ENCODE results near the gene DGKI.

The DGKI gene

DNA sequence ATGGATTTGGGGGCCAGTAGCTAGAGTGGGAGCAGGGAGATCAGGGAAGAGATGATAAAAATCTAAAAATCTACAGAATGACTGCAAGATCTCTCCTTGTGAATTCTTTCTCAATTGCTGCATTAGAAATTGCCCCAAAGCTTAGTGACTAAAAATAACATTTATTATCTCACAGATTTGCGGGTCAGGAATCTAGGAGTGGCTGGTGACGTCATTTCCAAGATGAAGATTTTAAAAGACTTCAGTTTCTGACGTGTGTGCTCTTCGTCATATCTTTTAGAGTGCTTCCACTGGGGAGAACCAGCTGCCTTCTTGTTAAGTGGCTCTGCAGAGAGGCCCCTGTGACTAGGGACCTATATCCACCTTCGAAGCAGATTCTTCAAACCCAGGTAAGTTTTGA is 112.6 kb downstream of the DGKI start:
- Histone ChIP-seq H3F3A (ENCODE audit: insufficient read depth, low read length) (no peaks in the 10 kb centered on the region), H3K27ac (ENCODE audit: low read depth, low read length, poor library complexity, severe bottlenecking) (no peak overlapping the region)

DNA sequence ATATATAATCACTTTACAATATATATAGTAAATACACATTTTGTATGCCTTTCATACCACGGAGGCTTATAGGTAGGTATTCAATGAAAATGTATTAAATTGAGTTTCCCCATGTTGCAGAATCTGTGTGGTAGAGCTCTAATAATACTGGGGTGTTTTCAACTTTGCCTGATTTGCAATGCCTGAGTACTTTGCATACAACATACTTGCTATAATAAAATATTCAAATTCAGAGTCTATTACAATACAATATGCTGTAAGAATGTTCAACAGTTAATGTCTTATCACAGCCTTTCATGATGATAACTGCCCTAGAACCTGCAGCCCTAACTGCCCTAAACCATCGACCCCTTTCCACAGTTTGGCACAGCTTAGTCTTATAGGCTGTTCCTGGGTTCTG is 114.6 kb downstream of the DGKI start:
- TF ChIP-seq, protein P1, sequence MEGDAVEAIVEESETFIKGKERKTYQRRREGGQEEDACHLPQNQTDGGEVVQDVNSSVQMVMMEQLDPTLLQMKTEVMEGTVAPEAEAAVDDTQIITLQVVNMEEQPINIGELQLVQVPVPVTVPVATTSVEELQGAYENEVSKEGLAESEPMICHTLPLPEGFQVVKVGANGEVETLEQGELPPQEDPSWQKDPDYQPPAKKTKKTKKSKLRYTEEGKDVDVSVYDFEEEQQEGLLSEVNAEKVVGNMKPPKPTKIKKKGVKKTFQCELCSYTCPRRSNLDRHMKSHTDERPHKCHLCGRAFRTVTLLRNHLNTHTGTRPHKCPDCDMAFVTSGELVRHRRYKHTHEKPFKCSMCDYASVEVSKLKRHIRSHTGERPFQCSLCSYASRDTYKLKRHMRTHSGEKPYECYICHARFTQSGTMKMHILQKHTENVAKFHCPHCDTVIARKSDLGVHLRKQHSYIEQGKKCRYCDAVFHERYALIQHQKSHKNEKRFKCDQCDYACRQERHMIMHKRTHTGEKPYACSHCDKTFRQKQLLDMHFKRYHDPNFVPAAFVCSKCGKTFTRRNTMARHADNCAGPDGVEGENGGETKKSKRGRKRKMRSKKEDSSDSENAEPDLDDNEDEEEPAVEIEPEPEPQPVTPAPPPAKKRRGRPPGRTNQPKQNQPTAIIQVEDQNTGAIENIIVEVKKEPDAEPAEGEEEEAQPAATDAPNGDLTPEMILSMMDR (IDR thresholded peaks at IDR 0.05; ENCODE audit: low read length), result no peak
- TF ChIP-seq EZH2 (IDR thresholded peaks at IDR 0.05; ENCODE audit: borderline replicate concordance, low read length), result no peak
- Histone ChIP-seq H3K36me3 (ENCODE audit: insufficient read depth, low read length) (no peaks in the 10 kb centered on the region), H3K9ac (ENCODE audit: low read length) (no peak overlapping the region), H3K27me3 (ENCODE audit: insufficient read depth, low read length) (no peaks in the 10 kb centered on the region), H3K79me2 (ENCODE audit: insufficient read depth, low read length) (no peaks in the 10 kb centered on the region), H4K20me1 (ENCODE audit: insufficient read depth, low read length) (no peaks in the 10 kb centered on the region), H2AFZ (ENCODE audit: low read length) (no peak overlapping the region), H3F3A (ENCODE audit: insufficient read depth, low read length) (no peaks in the 10 kb centered on the region), H3K4me1 (ENCODE audit: insufficient read depth, low read length, severe bottlenecking) (no peaks in the 10 kb centered on the region), H3K9me3 (ENCODE audit: low read length) (no peaks in the 10 kb centered on the region), H3K4me3 (ENCODE audit: low read depth, low read length, poor library complexity, severe bottlenecking) (no peak overlapping the region), H3K27ac (ENCODE audit: low read depth, low read length, poor library complexity, severe bottlenecking) (no peak overlapping the region), H3K4me2 (ENCODE audit: low read length) (no peak overlapping the region), H3K9me2 (ENCODE audit: low read depth, low read length) (no peaks in the 10 kb centered on the region)

More for the DNA sequence above, 112.6 kb downstream of the DGKI start:
- TF ChIP-seq EZH2 (IDR thresholded peaks at IDR 0.05; ENCODE audit: borderline replicate concordance, low read length), result no peak
- TF ChIP-seq, protein P1 (IDR thresholded peaks at IDR 0.05; ENCODE audit: low read length), result no peak
- no peaks in the 10 kb centered on the region for H3K9me2 ChIP-seq (ENCODE audit: low read depth, low read length)
- H3K4me2 ChIP-seq (ENCODE audit: low read length), result no peak overlapping the region
- no peak overlapping the region for H3K9ac ChIP-seq (ENCODE audit: low read length)
- no peaks in the 10 kb centered on the region for H3K9me3 ChIP-seq (ENCODE audit: low read length)
- H3K79me2 ChIP-seq (ENCODE audit: insufficient read depth, low read length), result no peaks in the 10 kb centered on the region
- no peaks in the 10 kb centered on the region for H3K4me1 ChIP-seq (ENCODE audit: insufficient read depth, low read length, severe bottlenecking)
- H4K20me1 ChIP-seq (ENCODE audit: insufficient read depth, low read length), result no peaks in the 10 kb centered on the region
- no peak overlapping the region for H2AFZ ChIP-seq (ENCODE audit: low read length)
- no peaks in the 10 kb centered on the region for H3K36me3 ChIP-seq (ENCODE audit: insufficient read depth, low read length)
- no peaks in the 10 kb centered on the region for H3K27me3 ChIP-seq (ENCODE audit: insufficient read depth, low read length)
- H3K4me3 ChIP-seq (ENCODE audit: low read depth, low read length, poor library complexity, severe bottlenecking), result no peak overlapping the region

GRCh38 chr7:137731436-137731835 is 115.3 kb downstream of the DGKI start:
- Histone ChIP-seq H3F3A (ENCODE audit: insufficient read depth, low read length) (no peaks in the 10 kb centered on the region), H3K27ac (ENCODE audit: low read depth, low read length, poor library complexity, severe bottlenecking) (no peak overlapping the region), H3K4me3 (ENCODE audit: low read depth, low read length, poor library complexity, severe bottlenecking) (no peak overlapping the region), H3K4me2 (ENCODE audit: low read length) (no peak overlapping the region), H3K79me2 (ENCODE audit: insufficient read depth, low read length) (no peaks in the 10 kb centered on the region), H3K4me1 (ENCODE audit: insufficient read depth, low read length, severe bottlenecking) (no peaks in the 10 kb centered on the region), H3K27me3 (ENCODE audit: insufficient read depth, low read length) (no peaks in the 10 kb centered on the region), H4K20me1 (ENCODE audit: insufficient read depth, low read length) (no peaks in the 10 kb centered on the region), H3K9me2 (ENCODE audit: low read depth, low read length) (no peaks in the 10 kb centered on the region), H3K9me3 (ENCODE audit: low read length) (no peaks in the 10 kb centered on the region), H3K9ac (ENCODE audit: low read length) (no peak overlapping the region), H3K36me3 (ENCODE audit: insufficient read depth, low read length) (no peaks in the 10 kb centered on the region), H2AFZ (ENCODE audit: low read length) (no peak overlapping the region)
- TF ChIP-seq, protein P1 (IDR thresholded peaks at IDR 0.05; ENCODE audit: low read length), result no peak
